NCI-H1417 treated with DMSO at 0.1 percent for 48 hours (cell line): ENCODE results near the gene DNM1.

Experiments used
- DNase-seq: peaks from one replicate; lab custom pipeline; 2025; lab: John Stamatoyannopoulos, UW

Gene DNM1

GRCh38 chr9:128205296-128205944, 2.2 kb downstream of the DNM1 start:
- DNase-seq, result no peak

GRCh38 chr9:128206484-128206883, 3.3 kb downstream of the DNM1 start:
- no peak for DNase-seq

GRCh38 chr9:128206916-128207910, 4.0 kb downstream of the DNM1 start:
- no peak for DNase-seq

GRCh38 chr9:128208386-128208785, 5.2 kb downstream of the DNM1 start:
- DNase-seq, result no peak

- no peak for DNase-seq
These were observed 5.9 kb downstream of the DNM1 start for GRCh38 chr9:128208946-128209669.

- DNase-seq, result no peak
These were observed 8.2 kb downstream of the DNM1 start for GRCh38 chr9:128211186-128211980.

- no peak for DNase-seq
These were observed 8.8 kb downstream of the DNM1 start for GRCh38 chr9:128211981-128212281.

- no peak for DNase-seq
These were observed 10.7 kb downstream of the DNM1 start for GRCh38 chr9:128213746-128214497.

- no peak for DNase-seq
These were observed 11.7 kb downstream of the DNM1 start for GRCh38 chr9:128214571-128215490.

GRCh38 chr9:128215491-128216409, 12.6 kb downstream of the DNM1 start:
- DNase-seq, result no peak

- DNase-seq, result no peak
These were observed 13.8 kb downstream of the DNM1 start for GRCh38 chr9:128216781-128217553.

- DNase-seq, result no peak
These were observed 15.0 kb downstream of the DNM1 start for GRCh38 chr9:128218172-128218517.

GRCh38 chr9:128218518-128219389, 15.6 kb downstream of the DNM1 start:
- no peak for DNase-seq

- no peak for DNase-seq
These were observed 16.7 kb downstream of the DNM1 start for GRCh38 chr9:128219831-128220230.

- no peak for DNase-seq
These were observed 18.8 kb downstream of the DNM1 start for GRCh38 chr9:128222026-128222425.

GRCh38 chr9:128222880-128223670, 19.9 kb downstream of the DNM1 start:
- DNase-seq, result no peak
